ENCODE measurements around the gene CCSER1.

DNA sequence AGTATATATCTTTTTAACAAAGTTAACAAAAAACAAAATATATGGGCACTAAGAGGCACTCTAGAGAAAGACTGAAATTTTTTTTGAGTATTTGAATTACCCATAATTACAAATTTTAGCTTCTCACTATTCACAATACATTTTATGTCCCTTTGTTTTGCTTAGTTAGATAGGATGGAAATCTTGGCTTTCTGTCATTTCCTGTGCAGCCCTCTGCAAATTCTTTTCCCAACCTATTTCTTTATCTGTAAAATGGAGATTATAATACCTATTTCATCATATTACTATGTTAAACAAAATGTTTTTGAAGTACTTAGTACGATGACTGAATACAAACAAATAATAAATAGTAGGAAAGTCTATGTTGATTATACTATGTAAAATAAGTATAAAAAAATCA, 710.0 kb downstream of the CCSER1 start:
- TF ChIP-seq EP300 (IDR thresholded peaks at IDR 0.05) (no peak), POLR2A (IDR thresholded peaks at IDR 0.05) (no peak)
- TF ChIP-seq, protein P1, sequence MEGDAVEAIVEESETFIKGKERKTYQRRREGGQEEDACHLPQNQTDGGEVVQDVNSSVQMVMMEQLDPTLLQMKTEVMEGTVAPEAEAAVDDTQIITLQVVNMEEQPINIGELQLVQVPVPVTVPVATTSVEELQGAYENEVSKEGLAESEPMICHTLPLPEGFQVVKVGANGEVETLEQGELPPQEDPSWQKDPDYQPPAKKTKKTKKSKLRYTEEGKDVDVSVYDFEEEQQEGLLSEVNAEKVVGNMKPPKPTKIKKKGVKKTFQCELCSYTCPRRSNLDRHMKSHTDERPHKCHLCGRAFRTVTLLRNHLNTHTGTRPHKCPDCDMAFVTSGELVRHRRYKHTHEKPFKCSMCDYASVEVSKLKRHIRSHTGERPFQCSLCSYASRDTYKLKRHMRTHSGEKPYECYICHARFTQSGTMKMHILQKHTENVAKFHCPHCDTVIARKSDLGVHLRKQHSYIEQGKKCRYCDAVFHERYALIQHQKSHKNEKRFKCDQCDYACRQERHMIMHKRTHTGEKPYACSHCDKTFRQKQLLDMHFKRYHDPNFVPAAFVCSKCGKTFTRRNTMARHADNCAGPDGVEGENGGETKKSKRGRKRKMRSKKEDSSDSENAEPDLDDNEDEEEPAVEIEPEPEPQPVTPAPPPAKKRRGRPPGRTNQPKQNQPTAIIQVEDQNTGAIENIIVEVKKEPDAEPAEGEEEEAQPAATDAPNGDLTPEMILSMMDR (IDR thresholded peaks at IDR 0.05): no peak
